ENCODE measurements around the gene PLCXD1.

GRCh38 chrX:319579-320125, 38.5 kb downstream of the PLCXD1 start:
- TF ChIP-seq, protein P1, sequence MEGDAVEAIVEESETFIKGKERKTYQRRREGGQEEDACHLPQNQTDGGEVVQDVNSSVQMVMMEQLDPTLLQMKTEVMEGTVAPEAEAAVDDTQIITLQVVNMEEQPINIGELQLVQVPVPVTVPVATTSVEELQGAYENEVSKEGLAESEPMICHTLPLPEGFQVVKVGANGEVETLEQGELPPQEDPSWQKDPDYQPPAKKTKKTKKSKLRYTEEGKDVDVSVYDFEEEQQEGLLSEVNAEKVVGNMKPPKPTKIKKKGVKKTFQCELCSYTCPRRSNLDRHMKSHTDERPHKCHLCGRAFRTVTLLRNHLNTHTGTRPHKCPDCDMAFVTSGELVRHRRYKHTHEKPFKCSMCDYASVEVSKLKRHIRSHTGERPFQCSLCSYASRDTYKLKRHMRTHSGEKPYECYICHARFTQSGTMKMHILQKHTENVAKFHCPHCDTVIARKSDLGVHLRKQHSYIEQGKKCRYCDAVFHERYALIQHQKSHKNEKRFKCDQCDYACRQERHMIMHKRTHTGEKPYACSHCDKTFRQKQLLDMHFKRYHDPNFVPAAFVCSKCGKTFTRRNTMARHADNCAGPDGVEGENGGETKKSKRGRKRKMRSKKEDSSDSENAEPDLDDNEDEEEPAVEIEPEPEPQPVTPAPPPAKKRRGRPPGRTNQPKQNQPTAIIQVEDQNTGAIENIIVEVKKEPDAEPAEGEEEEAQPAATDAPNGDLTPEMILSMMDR (conservative IDR thresholded peaks at IDR 0.05): no peak
- no peak for TF ChIP-seq EZH2 (IDR thresholded peaks at IDR 0.05; ENCODE audit: low read depth)
